GM10248 (cell line): ENCODE data around the gene LYL1.
"Not testable (repeated sequence)": the region's sequence is repeated elsewhere in the genome, so short reads cannot be mapped to it uniquely, and the experiment has no call there.

Experiments
- CTCF ChIA-PET: fragments of 300-600 bp; sonication (Branson Sonifier 250); formaldehyde crosslinking; extraction: SDS; loops from one replicate; lab custom pipeline; 2021; ENCODE audit warnings: antibody characterized with exemption; lab: Yijun Ruan, JAX
- POLR2A ChIA-PET: fragments of 350-650 bp; sonication (Branson Sonifier 250); formaldehyde crosslinking; extraction: SDS; loops from one replicate; lab custom pipeline; 2020; ENCODE audit warnings: antibody characterized with exemption; lab: Yijun Ruan, JAX
- DNase-seq: peaks from one replicate; pipeline ENCODE4 v3.0.0; 2012; ENCODE audit errors: extremely low spot score
- TF ChIP-seq, protein P1 (sequence below): IDR thresholded peaks from 2 replicates; pipeline ENCODE4 v1.5.1; 2012; ENCODE audit warnings: mild to moderate bottlenecking, low read depth; ENCODE audit errors: extremely low read depth, missing control alignments, control extremely low read depth

The LYL1 gene

DNA sequence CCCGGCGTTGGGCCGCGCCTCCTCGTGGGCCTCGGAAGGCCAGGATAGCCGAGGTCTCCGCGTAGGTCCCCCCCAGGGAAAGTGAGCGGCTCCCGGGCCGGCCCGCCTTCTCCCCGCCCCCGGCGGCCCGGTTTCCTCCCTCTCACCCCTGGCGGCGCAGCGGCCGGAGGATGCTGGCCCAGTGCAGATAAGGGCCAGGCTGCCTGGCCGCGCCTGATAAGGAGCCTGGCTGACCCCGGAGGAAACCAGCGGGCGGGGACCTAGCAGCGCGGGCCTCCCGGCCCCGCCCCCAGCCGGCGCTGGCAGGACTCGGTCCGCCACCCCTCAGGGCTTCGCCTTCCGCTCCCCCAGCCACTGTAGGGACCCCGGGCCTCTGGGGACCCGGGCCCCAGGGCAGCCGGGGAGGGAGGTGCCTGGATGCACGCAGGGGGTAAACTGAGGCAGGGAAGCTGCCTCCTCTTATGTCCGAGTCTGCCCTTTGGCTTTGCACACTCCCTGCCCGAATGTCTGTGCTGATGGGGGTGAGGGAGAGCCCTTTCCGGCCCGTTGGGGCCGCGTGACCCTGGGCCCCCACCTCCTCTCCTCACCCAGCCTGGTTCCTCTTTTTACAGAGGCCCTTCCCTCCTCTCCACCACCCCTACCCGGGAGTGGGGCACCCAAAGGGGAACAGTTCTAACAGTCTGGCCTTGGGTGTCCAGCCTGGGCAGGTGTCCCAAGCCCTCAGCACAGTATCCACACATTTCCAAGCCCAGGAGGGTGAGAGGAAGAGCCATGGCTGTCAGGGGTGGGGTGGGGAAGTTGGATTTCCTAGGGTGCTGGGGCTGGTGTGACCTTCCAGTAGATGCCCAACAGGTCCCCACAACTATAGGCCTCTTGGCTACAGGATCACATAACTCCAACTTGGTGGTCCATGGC, at the start of gene LYL1:
Gene LYL1, minus strand, starts transcription at position 193 of the 915 bp plus-strand sequence. CDS start 1,687 bp downstream, outside the sequence.
- peak; percentile 81 for DNase-seq
- TF ChIP-seq, protein P1, sequence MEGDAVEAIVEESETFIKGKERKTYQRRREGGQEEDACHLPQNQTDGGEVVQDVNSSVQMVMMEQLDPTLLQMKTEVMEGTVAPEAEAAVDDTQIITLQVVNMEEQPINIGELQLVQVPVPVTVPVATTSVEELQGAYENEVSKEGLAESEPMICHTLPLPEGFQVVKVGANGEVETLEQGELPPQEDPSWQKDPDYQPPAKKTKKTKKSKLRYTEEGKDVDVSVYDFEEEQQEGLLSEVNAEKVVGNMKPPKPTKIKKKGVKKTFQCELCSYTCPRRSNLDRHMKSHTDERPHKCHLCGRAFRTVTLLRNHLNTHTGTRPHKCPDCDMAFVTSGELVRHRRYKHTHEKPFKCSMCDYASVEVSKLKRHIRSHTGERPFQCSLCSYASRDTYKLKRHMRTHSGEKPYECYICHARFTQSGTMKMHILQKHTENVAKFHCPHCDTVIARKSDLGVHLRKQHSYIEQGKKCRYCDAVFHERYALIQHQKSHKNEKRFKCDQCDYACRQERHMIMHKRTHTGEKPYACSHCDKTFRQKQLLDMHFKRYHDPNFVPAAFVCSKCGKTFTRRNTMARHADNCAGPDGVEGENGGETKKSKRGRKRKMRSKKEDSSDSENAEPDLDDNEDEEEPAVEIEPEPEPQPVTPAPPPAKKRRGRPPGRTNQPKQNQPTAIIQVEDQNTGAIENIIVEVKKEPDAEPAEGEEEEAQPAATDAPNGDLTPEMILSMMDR: no peak
- POLR2A ChIA-PET: interaction anchor here (0.6 kb wide), 1 partner anchor 88 kb away, joined by 3 read pairs; no protein-coding TSS in a partner anchor
- CTCF ChIA-PET: interaction anchor here (1.3 to 4.2 kb wide), 6 partner anchors 8 to 341 kb away, joined by 3 to 26 read pairs (median 8); partner anchors contain the start of genes DAND5 and FARSA

DNA sequence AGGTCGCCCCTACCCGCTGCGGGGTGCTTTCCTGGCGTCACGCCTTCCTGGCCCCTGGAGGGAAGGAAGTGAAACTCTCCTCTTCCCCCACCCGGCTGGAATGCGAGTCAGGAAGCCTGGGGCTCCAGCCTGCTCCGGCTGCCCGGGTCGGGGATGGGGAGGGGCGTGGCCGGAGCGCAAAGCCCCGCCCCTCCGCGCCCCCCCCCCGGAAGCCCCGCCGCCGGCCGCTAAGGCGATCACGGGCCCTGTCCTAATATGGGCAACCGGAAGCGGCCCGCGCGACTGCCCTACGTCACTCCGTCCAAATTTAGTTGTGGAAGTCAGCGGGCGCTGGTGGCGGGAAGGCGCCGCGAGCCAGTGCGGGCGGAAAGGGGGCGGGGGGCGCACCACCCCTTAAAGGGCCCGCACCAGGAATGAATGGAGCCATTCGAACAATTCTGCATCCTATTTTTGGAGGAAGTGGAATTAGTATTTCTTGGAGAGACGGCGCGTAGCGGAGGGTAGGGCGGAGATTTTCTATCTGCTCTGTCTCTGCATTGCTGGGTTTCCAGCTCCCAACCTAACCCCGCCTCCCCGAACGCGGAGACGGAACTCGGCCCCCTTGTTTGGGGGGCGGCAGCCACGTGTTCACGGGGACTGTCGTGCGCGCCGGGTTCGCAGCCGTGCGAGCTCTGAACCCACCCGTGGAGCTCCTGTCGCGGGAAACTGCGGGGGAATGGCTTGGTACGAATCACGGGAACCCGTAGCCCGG, 49.1 kb upstream of the LYL1 start:
- ChIA-PET CTCF (interaction anchor here (1.2 to 1.3 kb wide), 3 partner anchors 45 to 51 kb away, joined by 3 to 4 read pairs (median 3); no protein-coding TSS in a partner anchor), POLR2A (interaction anchor here (0.6 to 2.0 kb wide), 7 partner anchors 12 to 695 kb away, joined by 3 to 15 read pairs (median 7); partner anchors contain the start of genes JUNB and NACC1)
- TF ChIP-seq, protein P1: no peak
- peak; percentile 94 for DNase-seq

DNA sequence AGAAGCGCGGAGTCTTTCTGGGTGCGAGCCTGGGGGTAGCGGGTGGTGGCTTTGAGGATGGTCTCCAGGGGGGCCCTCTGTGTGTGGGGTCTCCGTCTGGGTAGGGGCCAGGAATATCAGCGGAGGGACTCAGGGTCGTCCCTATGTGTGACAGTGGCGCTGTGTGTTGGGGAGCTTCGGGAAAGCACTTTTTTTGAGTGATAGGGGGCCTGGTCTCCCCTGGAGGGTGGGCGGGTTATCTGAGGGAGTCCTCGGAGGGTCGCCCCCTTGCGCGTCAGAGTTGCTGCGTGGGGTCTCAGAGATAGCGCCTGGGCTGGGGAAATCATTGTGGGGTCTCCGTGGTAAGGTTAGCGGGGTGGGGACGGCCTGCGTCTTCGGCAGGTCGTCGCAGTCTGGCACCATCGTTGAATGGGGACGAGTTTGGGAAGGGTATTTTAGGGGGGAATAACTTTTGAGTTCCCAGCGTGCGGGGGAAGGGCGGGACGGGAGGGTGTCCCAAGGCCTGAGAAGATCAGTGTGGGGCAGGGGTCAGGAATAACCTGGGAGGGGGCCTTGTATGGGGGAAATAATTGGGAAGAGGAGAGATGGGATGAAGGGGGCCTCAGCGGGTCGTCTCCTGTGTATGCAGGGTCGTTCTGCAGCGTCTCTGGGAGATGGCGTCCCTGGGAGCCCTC, 48.4 kb upstream of the LYL1 start:
- ChIA-PET POLR2A (no interaction called here), CTCF (interaction anchor here (1.1 to 2.1 kb wide), 3 partner anchors 23 to 112 kb away, joined by 3 to 9 read pairs (median 3); no protein-coding TSS in a partner anchor)
- DNase-seq: no peak
- TF ChIP-seq, protein P1: no peak

DNA sequence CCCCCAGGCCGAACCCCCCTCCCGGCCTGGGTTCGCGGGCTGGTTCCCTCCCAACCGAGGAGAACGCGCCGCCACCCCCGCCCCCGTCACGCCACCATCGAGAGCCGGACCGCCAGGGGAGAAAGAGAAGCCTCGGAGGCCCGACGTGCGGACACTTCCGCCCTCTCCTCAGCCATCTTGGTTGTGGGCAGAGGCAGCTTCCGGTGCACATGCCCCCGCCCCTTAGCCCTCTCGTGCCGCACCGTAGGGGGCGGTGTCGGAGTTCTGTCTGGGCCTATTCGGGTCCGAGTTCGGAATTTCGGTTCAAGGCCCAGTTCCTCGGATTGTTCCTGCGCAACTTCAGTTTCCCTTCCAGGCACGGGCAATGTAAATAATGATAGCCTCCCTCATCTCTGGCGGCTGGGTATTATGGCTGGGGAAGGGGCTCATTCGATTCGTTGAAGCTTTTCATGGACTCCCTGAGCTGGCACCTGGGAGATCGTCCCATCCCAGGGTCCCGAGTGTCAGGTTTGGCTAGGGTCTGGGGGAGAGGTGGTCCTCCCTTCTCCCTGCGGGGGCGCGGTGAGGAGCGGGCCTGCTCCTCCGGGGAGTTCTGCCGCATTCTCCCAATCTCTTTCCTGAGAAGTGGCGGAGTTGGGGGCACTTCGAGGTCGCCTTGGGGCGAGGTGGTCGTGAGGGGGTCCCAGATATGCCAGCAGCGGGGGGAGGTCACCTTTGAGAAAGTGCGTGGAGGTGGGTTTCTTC, 47.7 kb upstream of the LYL1 start, which contains the start of the genes IER2 and STX10:
Gene IER2, plus strand, starts transcription at position 225 of the 744 bp plus-strand sequence. CDS start 2,776 bp downstream, outside the sequence.
Gene STX10, minus strand, starts transcription at position 189 of the 744 bp plus-strand sequence. CDS start 202 bp downstream, outside the sequence.
- TF ChIP-seq, protein P1: peak; percentile 51
- CTCF ChIA-PET: interaction anchor here (0.6 to 2.1 kb wide), 5 partner anchors 22 to 112 kb away, joined by 3 to 9 read pairs (median 3); no protein-coding TSS in a partner anchor
- POLR2A ChIA-PET: interaction anchor here (0.7 kb wide), 1 partner anchor 20 kb away, joined by 3 read pairs; no protein-coding TSS in a partner anchor
- DNase-seq: peak; percentile 94

DNA sequence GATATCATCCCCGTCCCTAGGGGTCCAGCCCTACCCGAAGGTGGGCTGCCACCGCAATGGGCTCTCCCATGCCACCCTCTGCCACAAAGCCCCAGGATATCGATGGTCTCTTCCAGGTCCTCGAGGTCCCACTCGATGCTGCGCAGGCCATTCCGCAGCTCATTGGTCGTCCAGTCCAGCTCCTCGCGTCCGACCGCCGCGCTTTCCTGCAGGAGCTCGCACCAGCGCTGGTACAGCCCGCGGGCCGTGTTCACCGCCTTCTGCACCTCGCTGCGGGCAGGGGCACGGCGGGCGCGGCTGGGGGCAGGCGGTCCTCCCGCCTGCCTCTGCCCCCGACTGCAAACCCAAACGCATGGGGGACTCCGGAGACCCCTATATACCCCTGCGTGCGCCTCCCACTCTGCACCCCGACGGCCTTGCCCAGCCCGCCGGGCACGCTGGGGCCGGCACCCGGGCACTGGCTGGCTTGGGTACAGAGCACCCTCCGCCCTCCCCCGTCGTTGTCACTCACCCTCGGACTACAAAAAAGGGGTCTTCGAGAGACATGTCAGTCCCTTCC, 47.0 kb upstream of the LYL1 start:
- TF ChIP-seq, protein P1: no peak
- POLR2A ChIA-PET: interaction anchor here (0.7 kb wide), 1 partner anchor 19 kb away, joined by 3 read pairs; no protein-coding TSS in a partner anchor
- CTCF ChIA-PET: interaction anchor here (0.6 to 2.1 kb wide), 4 partner anchors 22 to 34 kb away, joined by 3 to 9 read pairs (median 3); no protein-coding TSS in a partner anchor

DNA sequence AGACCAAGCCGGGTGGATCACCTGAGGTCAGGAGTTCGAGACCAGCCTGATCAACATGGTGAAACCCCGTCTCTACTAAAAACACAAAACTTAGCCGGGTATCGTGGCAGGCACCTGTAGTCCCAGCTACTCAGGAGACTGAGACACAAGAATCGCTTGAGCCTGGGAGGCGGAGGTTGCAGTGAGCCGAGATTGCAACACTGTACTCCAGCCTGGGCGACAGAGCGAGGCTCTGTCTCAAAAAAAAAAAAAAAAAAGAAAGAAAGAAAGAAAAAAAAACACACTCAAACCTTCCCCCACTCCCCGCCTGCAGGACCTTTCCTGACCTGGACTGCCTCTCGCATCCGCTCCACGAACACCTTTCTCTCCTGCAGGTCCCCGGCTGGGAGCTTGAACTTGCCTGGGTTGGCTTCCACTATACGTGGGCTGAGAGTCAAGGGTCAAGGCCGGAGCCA, 46.5 kb upstream of the LYL1 start:
- POLR2A ChIA-PET, DNase-seq: not testable (repeated sequence)
- CTCF ChIA-PET: interaction anchor here (1.1 to 2.1 kb wide), 2 partner anchors 21 to 26 kb away, joined by 3 to 9 read pairs; no protein-coding TSS in a partner anchor

More for the DNA sequence above, 47.0 kb upstream of the LYL1 start:
- no peak for DNase-seq
